Endothelial cell of umbilical vein (primary cell): ENCODE results near the gene KRTAP29-1. TPM values are rescaled to one million over a fixed set of nuclear protein-coding genes. Genes with fewer than 3 reads are reported as not detected.

Experiments used
- BruUV-seq: library from RNA; stranded (reverse); fragments of 400-500 nt; replicated peaks from 2 replicates; lab custom pipeline; 2021; lab: Mats Ljungman, UMichigan
- CTCF ChIA-PET: fragments of 300-600, 350-600 bp; sonication (Branson Sonifier 250); formaldehyde crosslinking; loops from one replicate; lab custom pipeline; 2021; ENCODE audit warnings: antibody characterized with exemption, inconsistent platforms; lab: Charles Lee
- POLR2A ChIA-PET: fragments of 300-600, 350-600 bp; sonication (Branson Sonifier 250); formaldehyde crosslinking; loops from one replicate; lab custom pipeline; 2021; ENCODE audit warnings: antibody characterized with exemption, inconsistent platforms; lab: Charles Lee
- DNase-seq: peaks from one replicate; pipeline ENCODE4 v3.0.0-alpha.2; 2011; ENCODE audit warnings: low read depth, low spot score
- FAIRE-seq: peaks from 2 replicates; lab custom pipeline; 2011; peaks lifted over from hg19 to GRCh38; lab: Jason Lieb, UNC
- H2AFZ ChIP-seq: 2 replicates; pipeline ENCODE4 v1.6.0; 2012; ENCODE audit warnings: low read depth, low read length, control low read depth, inconsistent platforms
- H3K27ac ChIP-seq: 2 replicates; pipeline ENCODE4 v1.5.1; 2011; ENCODE audit warnings: low read depth, mild to moderate bottlenecking, control low read depth, low read length, moderate library complexity; ENCODE audit not compliant: insufficient read depth
- H3K27me3 ChIP-seq, 2 experiments: 2 replicates each; pipeline versions ENCODE4 v1.6.0 to v1.6.1; 2011; ENCODE audit warnings: low read length in 2 of 2, mixed read lengths in 1 of 2; ENCODE audit not compliant: control insufficient read depth in 2 of 2, insufficient read depth in 2 of 2
- H3K36me3 ChIP-seq, 2 experiments: 2 replicates in 1 of 2; 3 replicates in 1 of 2; pipeline ENCODE4 v1.5.1; 2011; ENCODE audit warnings: low read length in 2 of 2, mild to moderate bottlenecking in 1 of 2, moderate library complexity in 1 of 2; ENCODE audit not compliant: control insufficient read depth in 2 of 2, insufficient read depth in 2 of 2; ENCODE audit errors: extremely low read depth in 1 of 2
- H3K4me1 ChIP-seq: 3 replicates; pipeline ENCODE4 v1.5.1; 2011; ENCODE audit warnings: mild to moderate bottlenecking, low read length; ENCODE audit not compliant: control insufficient read depth, insufficient read depth; ENCODE audit errors: extremely low read depth
- H3K4me2 ChIP-seq: 2 replicates; pipeline ENCODE4 v1.6.1; 2011; ENCODE audit warnings: low read length, control low read depth, mixed read lengths; ENCODE audit not compliant: insufficient read depth
- H3K4me3 ChIP-seq, 3 experiments: fragments of 200-600 bp in 1 of 3; sonication (generic), shearing (Covaris generic) in 1 of 3; replicated peaks in 1 of 3; 2 replicates each; pipeline ENCODE4 v1.5.1; 2011 to 2016; ENCODE audit warnings: control low read depth in 3 of 3, low read length in 3 of 3, mild to moderate bottlenecking in 2 of 3, inconsistent platforms in 1 of 3, low read depth in 1 of 3, moderate library complexity in 1 of 3; ENCODE audit not compliant: insufficient read depth in 1 of 3
- H3K79me2 ChIP-seq: 2 replicates; pipeline ENCODE4 v1.6.0; 2012; ENCODE audit warnings: low read length, inconsistent platforms; ENCODE audit not compliant: control insufficient read depth, insufficient read depth
- H3K9ac ChIP-seq: replicated peaks from 2 replicates; pipeline ENCODE3; 2011; ENCODE audit warnings: low read length, control low read depth; ENCODE audit not compliant: insufficient read depth; ENCODE audit errors: extremely low read depth
- H3K9me1 ChIP-seq: replicated peaks from 3 replicates; pipeline ENCODE4 v1.6.0; 2011; ENCODE audit warnings: mild to moderate bottlenecking, low read length; ENCODE audit not compliant: control insufficient read depth, insufficient read depth; ENCODE audit errors: extremely low read depth
- H3K9me3 ChIP-seq: replicated peaks from 2 replicates; pipeline ENCODE4 v1.5.1; 2012; ENCODE audit warnings: low read length, inconsistent platforms; ENCODE audit not compliant: control insufficient read depth, insufficient read depth
- H4K20me1 ChIP-seq: replicated peaks from 2 replicates; pipeline ENCODE3; 2011; ENCODE audit warnings: mild to moderate bottlenecking, low read length; ENCODE audit not compliant: control insufficient read depth, insufficient read depth; ENCODE audit errors: extremely low read depth
- CTCF ChIP-seq, 2 donors: IDR thresholded peaks; 1 replicate in 1 of 2; 2 replicates in 1 of 2; pipeline ENCODE4 v1.5.1; 2011; ENCODE audit warnings: low read length in 2 of 2, mild to moderate bottlenecking in 2 of 2, moderate library complexity in 2 of 2, control low read depth in 1 of 2, inconsistent platforms in 1 of 2, low read depth in 1 of 2; ENCODE audit not compliant: insufficient read depth in 1 of 2; ENCODE audit errors: extremely low read depth in 1 of 2
- EZH2 ChIP-seq: IDR thresholded peaks from 2 replicates; pipeline ENCODE4 v1.6.1; 2012; ENCODE audit warnings: borderline replicate concordance, low read depth, mild to moderate bottlenecking, moderate library complexity, low read length, inconsistent platforms; ENCODE audit not compliant: severe bottlenecking
- FOS ChIP-seq: IDR thresholded peaks from 2 replicates; pipeline ENCODE4 v1.6.1; 2011; ENCODE audit warnings: mild to moderate bottlenecking, low read length, moderate library complexity, borderline replicate concordance; ENCODE audit not compliant: insufficient read depth
- GATA2 ChIP-seq: IDR thresholded peaks from 2 replicates; pipeline ENCODE4 v1.7.0; 2011; ENCODE audit warnings: low read depth, mild to moderate bottlenecking, moderate library complexity, mixed read lengths, low read length; ENCODE audit not compliant: insufficient read length, insufficient read depth
- JUN ChIP-seq: IDR thresholded peaks from 2 replicates; pipeline ENCODE4 v1.6.1; 2011; ENCODE audit warnings: borderline replicate concordance, low read depth; ENCODE audit not compliant: insufficient read length, insufficient read depth
- MAX ChIP-seq: IDR thresholded peaks from 2 replicates; pipeline ENCODE4 v1.6.1; 2011; ENCODE audit not compliant: insufficient read depth, insufficient read length
- MYC ChIP-seq: IDR thresholded peaks from one replicate; pipeline ENCODE4 v1.6.1; 2011; ENCODE audit warnings: mild to moderate bottlenecking, low read depth, low read length
- POLR2A ChIP-seq: IDR thresholded peaks from 2 replicates; pipeline ENCODE4 v1.6.1; 2012; ENCODE audit warnings: low read depth, mild to moderate bottlenecking, control low read depth, low read length
- POLR2AphosphoS5 ChIP-seq: IDR thresholded peaks from 2 replicates; pipeline ENCODE4 v1.6.1; 2012; ENCODE audit warnings: low read depth, mild to moderate bottlenecking, control low read depth, low read length, moderate library complexity; ENCODE audit not compliant: insufficient read depth
- dilution Hi-C: fragments of 300-500 bp; cut with MboI; formaldehyde crosslinking; loops from one replicate; pipeline ENCODE4 v1.15.0; 2019; ENCODE audit warnings: low sequenced_read_pairs; ENCODE audit not compliant: extremely low pct_ligation_motif_present
- intact Hi-C: fragments of 100-400 bp; cut with micrococcal nuclease; formaldehyde crosslinking; loops from one replicate; pipeline ENCODE4 v1.10.0; 2022
- polyA plus RNA-seq, 4 experiments: library from polyadenylated mRNA; depleted of rRNA in 3 of 4; stranded (reverse) in 3 of 4; unstranded in 1 of 4; fragments of >200 nt; gene quantifications; 2 replicates each; pipeline versions ENCODE4 v1.2.1 to v1.2.3, GENCODE V29; 2011 to 2012; ENCODE audit warnings: missing spikeins in 1 of 4
- total RNA-seq: library from RNA; stranded (reverse); gene quantifications from 2 replicates; pipeline ENCODE4 v1.2.3, GENCODE V29; 2021

KRTAP29-1 gene
- total and polyA plus RNA-seq, 2 donors (not counting 3 experiments of a cell fraction or from before 2014, with no cell fraction given), result not detected

GRCh38 chr17:41340494-41340893 lies 37.8 kb upstream of the KRTAP29-1 start:
- dilution Hi-C loops, result no loop called here
- H3K9me3 ChIP-seq, result no peaks in the 10 kb centered on the region
- H4K20me1 ChIP-seq, result no peaks in the 10 kb centered on the region
- no peak for TF ChIP-seq GATA2
- TF ChIP-seq FOS, result no peak
- no peak for TF ChIP-seq EZH2
- no peak for TF ChIP-seq JUN
- TF ChIP-seq MYC, result no peak
- TF ChIP-seq POLR2A, result no peak
- no peak for TF ChIP-seq MAX
- TF ChIP-seq CTCF (IDR thresholded peaks at IDR 0.05; ENCODE audit: extremely low read depth in 1 of 2, insufficient read depth in 1 of 2, low read depth in 1 of 2, low read length in 2 of 2), result no peak
- TF ChIP-seq POLR2AphosphoS5, result no peak
- no peak overlapping the region for H3K4me3 ChIP-seq
- H3K27ac ChIP-seq, result no peak overlapping the region
- H2AFZ ChIP-seq, result no peak overlapping the region
- DNase-seq (no peak), FAIRE-seq (no peak)
- ChIA-PET CTCF (interaction anchor here (0.8 to 1.5 kb wide), 2 partner anchors 9 to 11 kb away, joined by 3 to 4 read pairs; no protein-coding TSS in a partner anchor), POLR2A (no interaction called here)
- H3K4me1 ChIP-seq, result no peaks in the 10 kb centered on the region
- intact Hi-C loops, result no loop called here
- no peaks in the 10 kb centered on the region for H3K79me2 ChIP-seq
- H3K27me3 ChIP-seq, result no peaks in the 10 kb centered on the region
- BruUV-seq, result no TSS peak
- no peaks in the 10 kb centered on the region for H3K9me1 ChIP-seq
- H3K4me2 ChIP-seq, result no peak overlapping the region
- no peaks in the 10 kb centered on the region for H3K36me3 ChIP-seq
- no peak overlapping the region for H3K9ac ChIP-seq
